ENCODE results near the gene CCDC9B. TPM values are rescaled to one million over a fixed set of nuclear protein-coding genes. Genes with fewer than 3 reads are reported as not detected.

CCDC9B gene
- total RNA-seq, 1 experiment from 2014 or later = 56.1 TPM

- H3K4me2 ChIP-seq (ENCODE audit: low read length) = peak overlapping the region; percentile 77
- H3K9me2 ChIP-seq (replicated peaks; ENCODE audit: low read length) = no peaks in the 10 kb centered on the region
- H3K9ac ChIP-seq (ENCODE audit: low read length) = peak overlapping the region; percentile 98
- H3K36me3 ChIP-seq (ENCODE audit: low read depth, low read length) = no peaks in the 10 kb centered on the region
- H3K79me2 ChIP-seq (ENCODE audit: low read length) = peaks cover 22% of the 10 kb centered on the region
- peaks cover 84% of the 10 kb centered on the region for H3K4me1 ChIP-seq (ENCODE audit: insufficient read depth, low read length)
- H3K27me3 ChIP-seq (ENCODE audit: low read length) = no peaks in the 10 kb centered on the region
- peaks cover 11% of the 10 kb centered on the region for H3F3A ChIP-seq (ENCODE audit: low read length, unreplicated experiment)
- peak overlapping the region; percentile 100 for H3K27ac ChIP-seq (ENCODE audit: low read length)
- ChIA-PET POLR2A (ENCODE audit: unreplicated experiment) (interaction anchor here (0.6 kb wide), 2 partner anchors 65 to 1322 kb away, joined by 5 to 7 read pairs; no protein-coding TSS in a partner anchor), CTCF (interaction anchor here (0.6 to 2.2 kb wide), 5 partner anchors 21 to 77 kb away, joined by 3 to 10 read pairs (median 4); partner anchors contain the start of gene INAFM2)
- intact Hi-C loops (cut with micrococcal nuclease) = loop anchor here (1.0 to 10.0 kb wide), 4 partner anchors 63 to 160 kb away; partner anchors contain the start of genes BAHD1 and IVD
- no peak overlapping the region for H3K4me3 ChIP-seq (ENCODE audit: low read length)
- peak; percentile 69 for DNase-seq
- peak; percentile 89 for TF ChIP-seq CTCF (conservative IDR thresholded peaks at IDR 0.05; ENCODE audit: low read depth, low read length)
- no peak for TF ChIP-seq EZH2 (IDR thresholded peaks at IDR 0.05; ENCODE audit: low read length, unreplicated experiment)
- no peaks in the 10 kb centered on the region for H3K9me3 ChIP-seq (ENCODE audit: low read length)
- BruUV-seq (replicated peaks) = no TSS peak
- H4K20me1 ChIP-seq (ENCODE audit: low read length) = no peaks in the 10 kb centered on the region
- ATAC-seq = peak; percentile 3
- no peak overlapping the region for H2AFZ ChIP-seq (ENCODE audit: low read length)
Observed at GRCh38 chr15:40344631-40345120, 3.9 kb upstream of the CCDC9B start.

GRCh38 chr15:40344217-40344616 lies 3.5 kb upstream of the CCDC9B start:
- TF ChIP-seq CTCF (conservative IDR thresholded peaks at IDR 0.05; ENCODE audit: low read depth, low read length) = no peak
- no peak for TF ChIP-seq EZH2 (IDR thresholded peaks at IDR 0.05; ENCODE audit: low read length, unreplicated experiment)
- no peak for TF ChIP-seq EZH2phosphoT487 (IDR thresholded peaks at IDR 0.05; ENCODE audit: borderline replicate concordance, low read length)
- Histone ChIP-seq H3K4me3 (ENCODE audit: low read length) (peak overlapping the region; percentile 48), H4K20me1 (ENCODE audit: low read length) (no peaks in the 10 kb centered on the region), H3K79me2 (ENCODE audit: low read length) (peaks cover 26% of the 10 kb centered on the region), H3K36me3 (ENCODE audit: low read depth, low read length) (no peaks in the 10 kb centered on the region), H3K9me3 (ENCODE audit: low read length) (no peaks in the 10 kb centered on the region), H3K4me2 (ENCODE audit: low read length) (peak overlapping the region; percentile 77), H3K9ac (ENCODE audit: low read length) (peak overlapping the region; percentile 98), H3K9me2 (replicated peaks; ENCODE audit: low read length) (no peaks in the 10 kb centered on the region), H3K4me1 (ENCODE audit: insufficient read depth, low read length) (peaks cover 88% of the 10 kb centered on the region), H2AFZ (ENCODE audit: low read length) (no peak overlapping the region), H3F3A (ENCODE audit: low read length, unreplicated experiment) (peaks cover 11% of the 10 kb centered on the region), H3K27ac (ENCODE audit: low read length) (peak overlapping the region; percentile 100), H3K27me3 (ENCODE audit: low read length) (no peaks in the 10 kb centered on the region)
- ATAC-seq = no peak
- no TSS peak for BruUV-seq (replicated peaks)
- DNase-seq = no peak
- POLR2A ChIA-PET (ENCODE audit: unreplicated experiment) = interaction anchor here (0.6 kb wide), 2 partner anchors 65 to 1322 kb away, joined by 5 to 7 read pairs; no protein-coding TSS in a partner anchor
- intact Hi-C loops (cut with micrococcal nuclease) = loop anchor here (1.0 to 10.0 kb wide), 4 partner anchors 63 to 161 kb away; partner anchors contain the start of genes BAHD1 and IVD
- CTCF ChIA-PET = interaction anchor here (0.6 to 2.2 kb wide), 5 partner anchors 21 to 78 kb away, joined by 3 to 10 read pairs (median 4); partner anchors contain the start of gene INAFM2

GRCh38 chr15:40343512-40343911 lies 2.8 kb upstream of the CCDC9B start:
- Histone ChIP-seq H3K27ac (ENCODE audit: low read length) (peak overlapping the region; percentile 100), H3F3A (ENCODE audit: low read length, unreplicated experiment) (peaks cover 11% of the 10 kb centered on the region), H3K36me3 (ENCODE audit: low read depth, low read length) (no peaks in the 10 kb centered on the region), H2AFZ (ENCODE audit: low read length) (no peak overlapping the region), H3K9me2 (replicated peaks; ENCODE audit: low read length) (no peaks in the 10 kb centered on the region), H3K9ac (ENCODE audit: low read length) (peak overlapping the region; percentile 98), H4K20me1 (ENCODE audit: low read length) (no peaks in the 10 kb centered on the region), H3K27me3 (ENCODE audit: low read length) (no peaks in the 10 kb centered on the region), H3K4me1 (ENCODE audit: insufficient read depth, low read length) (peaks cover 91% of the 10 kb centered on the region), H3K4me3 (ENCODE audit: low read length) (peak overlapping the region; percentile 48), H3K79me2 (ENCODE audit: low read length) (peaks cover 33% of the 10 kb centered on the region), H3K4me2 (ENCODE audit: low read length) (peak overlapping the region; percentile 80), H3K9me3 (ENCODE audit: low read length) (no peaks in the 10 kb centered on the region)
- BruUV-seq (replicated peaks) = no TSS peak
- no peak for TF ChIP-seq EZH2phosphoT487 (IDR thresholded peaks at IDR 0.05; ENCODE audit: borderline replicate concordance, low read length)
- TF ChIP-seq CTCF (conservative IDR thresholded peaks at IDR 0.05; ENCODE audit: low read depth, low read length) = no peak
- TF ChIP-seq EZH2 (IDR thresholded peaks at IDR 0.05; ENCODE audit: low read length, unreplicated experiment) = no peak
- CTCF ChIA-PET = interaction anchor here (2.0 to 2.2 kb wide), 2 partner anchors 24 to 78 kb away, joined by 9 to 10 read pairs; no protein-coding TSS in a partner anchor
- intact Hi-C loops (cut with micrococcal nuclease) = loop anchor here (5.0 to 10.0 kb wide), 3 partner anchors 64 to 161 kb away; partner anchors contain the start of genes BAHD1 and IVD
- DNase-seq (peak; percentile 97), ATAC-seq (peak; percentile 47)
- POLR2A ChIA-PET (ENCODE audit: unreplicated experiment) = interaction anchor here (0.6 to 0.7 kb wide), 2 partner anchors 14 to 112 kb away, joined by 4 read pairs; partner anchors contain the start of gene DISP2
